Brain microvascular endothelial cell (primary cell): ENCODE measurements around the gene GSC2.
A peak's percentile ranks its signal among the peaks of the same experiment; 100 is the strongest.

ENCODE experiments used
- DNase-seq: peaks from one replicate; pipeline ENCODE4 v3.0.0-alpha.2; 2020
- H3K27ac ChIP-seq: fragments of 250-450 bp; sonication (Bioruptor Pico); 2 replicates; pipeline ENCODE4 v1.5.1; 2020; ENCODE audit warnings: mild to moderate bottlenecking, moderate library complexity
- H3K27me3 ChIP-seq: fragments of 250-450 bp; sonication (Bioruptor Pico); replicated peaks from 2 replicates; pipeline ENCODE4 v1.5.1; 2020; ENCODE audit warnings: mild to moderate bottlenecking
- H3K36me3 ChIP-seq: fragments of 250-450 bp; sonication (Bioruptor Pico); replicated peaks from 2 replicates; pipeline ENCODE4 v1.5.1; 2020; ENCODE audit warnings: mild to moderate bottlenecking
- H3K4me3 ChIP-seq: 2 replicates; pipeline ENCODE4 v1.5.1; 2011; ENCODE audit warnings: low read depth, mild to moderate bottlenecking, control low read depth, low read length, moderate library complexity
- in situ Hi-C: cut with HindIII; loops from 2 replicates; pipeline ENCODE4 v1.10.0; 2017; ENCODE audit warnings: low sequenced_read_pairs, low pct_ligation_motif_present
- TF ChIP-seq, protein P1 (sequence below): IDR thresholded peaks from 2 replicates; pipeline ENCODE4 v1.5.1; 2011; ENCODE audit warnings: low read depth, mild to moderate bottlenecking, moderate library complexity, low read length, control low read depth, inconsistent platforms; ENCODE audit errors: missing control alignments

Gene GSC2

DNA sequence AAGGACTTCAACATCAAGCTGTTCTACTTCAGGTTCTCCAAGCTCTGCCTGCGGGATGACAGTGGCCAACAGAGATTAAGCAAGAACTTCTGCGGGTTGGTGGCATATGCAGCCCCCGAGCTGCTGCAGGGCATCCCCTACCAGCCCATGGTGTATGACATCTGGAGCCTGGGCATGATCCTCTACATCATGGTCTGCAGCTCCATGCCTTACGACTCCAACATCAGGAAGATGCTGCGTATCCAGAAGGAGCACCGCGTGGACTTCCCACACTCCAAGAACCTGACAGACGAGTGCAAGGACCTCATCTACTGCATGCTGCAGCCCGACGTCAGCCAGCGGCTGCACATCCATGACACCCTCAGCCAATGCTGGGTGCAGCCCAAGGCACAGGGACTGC, 25.1 kb downstream of the GSC2 start:
- DNase-seq, result no peak
- Histone ChIP-seq H3K27me3 (no peaks in the 10 kb centered on the region), H3K27ac (no peak overlapping the region), H3K36me3 (no peaks in the 10 kb centered on the region), H3K4me3 (no peak overlapping the region)
- in situ Hi-C loops, result no loop called here
- TF ChIP-seq, protein P1, sequence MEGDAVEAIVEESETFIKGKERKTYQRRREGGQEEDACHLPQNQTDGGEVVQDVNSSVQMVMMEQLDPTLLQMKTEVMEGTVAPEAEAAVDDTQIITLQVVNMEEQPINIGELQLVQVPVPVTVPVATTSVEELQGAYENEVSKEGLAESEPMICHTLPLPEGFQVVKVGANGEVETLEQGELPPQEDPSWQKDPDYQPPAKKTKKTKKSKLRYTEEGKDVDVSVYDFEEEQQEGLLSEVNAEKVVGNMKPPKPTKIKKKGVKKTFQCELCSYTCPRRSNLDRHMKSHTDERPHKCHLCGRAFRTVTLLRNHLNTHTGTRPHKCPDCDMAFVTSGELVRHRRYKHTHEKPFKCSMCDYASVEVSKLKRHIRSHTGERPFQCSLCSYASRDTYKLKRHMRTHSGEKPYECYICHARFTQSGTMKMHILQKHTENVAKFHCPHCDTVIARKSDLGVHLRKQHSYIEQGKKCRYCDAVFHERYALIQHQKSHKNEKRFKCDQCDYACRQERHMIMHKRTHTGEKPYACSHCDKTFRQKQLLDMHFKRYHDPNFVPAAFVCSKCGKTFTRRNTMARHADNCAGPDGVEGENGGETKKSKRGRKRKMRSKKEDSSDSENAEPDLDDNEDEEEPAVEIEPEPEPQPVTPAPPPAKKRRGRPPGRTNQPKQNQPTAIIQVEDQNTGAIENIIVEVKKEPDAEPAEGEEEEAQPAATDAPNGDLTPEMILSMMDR, result no peak

DNA sequence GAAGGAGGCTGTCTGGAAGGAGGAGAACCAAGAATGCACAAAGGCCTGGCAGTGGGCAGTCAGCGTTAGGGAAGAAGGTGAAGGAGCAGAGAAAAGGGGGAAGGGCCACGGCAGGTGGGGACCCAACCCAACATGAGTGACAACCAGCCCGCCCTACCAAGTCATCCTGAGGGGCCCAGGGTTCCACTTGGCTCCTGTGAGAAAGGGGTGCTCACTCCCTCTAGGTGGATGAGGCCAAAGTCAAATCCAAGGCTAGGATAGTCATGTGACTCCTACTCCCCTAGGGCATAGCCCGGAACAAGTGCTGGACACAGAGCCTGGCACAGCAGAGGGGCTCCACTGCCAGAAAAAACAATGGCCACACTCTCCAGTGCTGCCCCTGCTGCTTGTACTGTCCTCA, 25.7 kb downstream of the GSC2 start:
- no peak for DNase-seq
- TF ChIP-seq, protein P1, result no peak
- H3K27ac ChIP-seq, result no peak overlapping the region
- in situ Hi-C loops, result no loop called here
- H3K4me3 ChIP-seq, result no peak overlapping the region
- H3K27me3 ChIP-seq, result no peaks in the 10 kb centered on the region
- H3K36me3 ChIP-seq, result no peaks in the 10 kb centered on the region

DNA sequence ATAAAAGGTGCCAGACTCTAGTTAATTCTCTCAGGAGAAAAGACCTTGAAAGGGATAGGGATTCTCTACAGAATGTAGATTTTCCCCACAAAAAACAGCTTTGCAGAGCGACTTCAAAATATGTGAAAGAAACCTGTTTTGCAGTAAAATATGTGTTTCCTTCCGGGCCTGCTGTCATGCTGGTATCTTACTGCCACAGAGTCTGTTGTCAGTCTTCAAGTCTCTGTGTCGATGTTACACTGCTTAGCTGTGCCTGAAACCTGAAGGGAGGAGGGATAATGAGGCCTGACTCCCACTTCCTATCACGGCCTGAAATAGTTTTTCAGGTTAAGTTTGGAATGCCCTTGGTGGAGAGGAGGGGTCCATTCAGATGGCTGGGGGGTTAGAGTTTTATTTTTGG, 26.2 kb downstream of the GSC2 start:
- no peak overlapping the region for H3K27ac ChIP-seq
- in situ Hi-C loops, result no loop called here
- no peaks in the 10 kb centered on the region for H3K27me3 ChIP-seq
- H3K4me3 ChIP-seq, result no peak overlapping the region
- DNase-seq, result no peak
- H3K36me3 ChIP-seq, result no peaks in the 10 kb centered on the region
- TF ChIP-seq, protein P1, result no peak

DNA sequence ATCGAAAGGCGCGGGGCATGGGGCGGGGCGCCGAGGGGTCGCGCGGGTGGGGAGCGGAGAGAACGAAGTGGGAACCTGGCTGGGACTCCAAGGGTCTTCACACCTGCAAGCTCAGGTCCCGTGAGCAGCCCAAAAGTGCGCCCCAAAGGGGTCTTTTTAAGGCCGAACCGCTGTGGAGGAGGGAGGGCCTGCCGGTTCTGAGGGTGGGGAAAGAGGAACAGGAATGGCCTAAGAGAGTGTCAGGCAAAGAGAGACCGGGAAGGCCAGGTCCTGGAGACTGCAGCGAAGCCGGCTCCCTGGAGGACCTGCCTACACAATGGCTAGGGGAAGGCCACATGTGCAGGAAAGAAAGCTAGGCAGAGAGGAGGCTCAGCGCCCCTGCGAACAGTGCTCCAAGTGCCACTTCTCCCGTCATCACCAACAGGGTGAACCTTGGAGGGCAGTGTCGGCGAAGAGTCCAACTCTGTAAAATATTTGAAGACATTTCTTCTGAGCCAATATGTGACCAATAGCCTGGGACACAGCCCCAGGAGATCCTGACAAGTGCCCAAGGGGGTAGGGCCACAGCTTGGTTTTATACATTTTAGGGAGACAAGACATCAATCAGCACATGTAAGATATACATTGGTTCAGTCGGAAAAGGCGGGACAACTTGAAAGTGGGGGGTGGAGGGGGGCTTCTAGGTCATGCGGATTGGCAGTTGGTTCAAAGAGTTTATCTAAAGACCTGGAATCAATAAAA, 27.2 kb downstream of the GSC2 start:
- DNase-seq, result no peak
- Histone ChIP-seq H3K27ac (no peak overlapping the region), H3K27me3 (no peaks in the 10 kb centered on the region), H3K4me3 (peak overlapping the region; percentile 56), H3K36me3 (peaks cover 2% of the 10 kb centered on the region)
- in situ Hi-C loops, result no loop called here
- TF ChIP-seq, protein P1, result no peak

DNA sequence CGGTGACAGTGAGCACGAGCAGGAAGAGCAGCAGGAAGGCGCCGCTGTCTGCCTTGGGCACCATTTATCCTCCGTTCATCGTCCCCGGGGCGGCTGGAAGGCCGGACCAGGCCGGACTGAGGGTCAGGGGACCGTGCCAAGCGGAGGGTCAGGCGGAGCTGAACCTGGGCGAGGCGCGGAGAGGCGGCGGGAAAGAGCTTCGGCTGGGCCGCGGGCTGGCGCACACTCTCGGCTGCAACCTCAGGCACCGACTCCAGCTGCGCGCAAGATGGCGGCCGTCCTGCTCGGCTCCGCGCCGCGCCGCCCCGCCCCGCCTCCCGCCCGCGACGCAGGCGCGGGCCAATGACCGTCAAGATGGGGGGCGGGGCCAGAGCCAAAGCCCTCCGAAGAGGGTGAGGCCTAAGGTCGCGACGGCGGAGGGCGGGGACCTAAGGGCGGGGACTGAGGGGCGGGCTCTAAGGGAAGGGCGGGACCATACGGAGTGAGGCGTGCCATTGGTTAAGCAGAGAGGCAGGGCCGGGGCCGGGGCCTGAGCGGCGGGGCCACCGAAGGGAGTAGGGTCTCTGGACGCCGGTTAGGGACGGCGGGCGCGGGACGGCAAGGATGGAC, 27.8 kb downstream of the GSC2 start, which contains the start of gene DGCR2:
Gene DGCR2, minus strand, starts transcription at position 270 of the 609 bp plus-strand sequence. Its CDS starts 206 bp downstream, at position 64.
- peak within 1 kb of the TSS; percentile 56 for H3K27ac ChIP-seq
- in situ Hi-C loops, result no loop called here
- peak within 1 kb of the TSS; percentile 83 for H3K4me3 ChIP-seq
- peak; percentile 90 for DNase-seq
- no peaks in the 10 kb centered on the region for H3K27me3 ChIP-seq
- H3K36me3 ChIP-seq, result peaks cover 2% of the 10 kb centered on the region
- TF ChIP-seq, protein P1, result no peak
